ENCODE measurements around the gene SLC15A1.
A peak's percentile ranks its signal among the peaks of the same experiment; 100 is the strongest.

SLC15A1 gene

DNA sequence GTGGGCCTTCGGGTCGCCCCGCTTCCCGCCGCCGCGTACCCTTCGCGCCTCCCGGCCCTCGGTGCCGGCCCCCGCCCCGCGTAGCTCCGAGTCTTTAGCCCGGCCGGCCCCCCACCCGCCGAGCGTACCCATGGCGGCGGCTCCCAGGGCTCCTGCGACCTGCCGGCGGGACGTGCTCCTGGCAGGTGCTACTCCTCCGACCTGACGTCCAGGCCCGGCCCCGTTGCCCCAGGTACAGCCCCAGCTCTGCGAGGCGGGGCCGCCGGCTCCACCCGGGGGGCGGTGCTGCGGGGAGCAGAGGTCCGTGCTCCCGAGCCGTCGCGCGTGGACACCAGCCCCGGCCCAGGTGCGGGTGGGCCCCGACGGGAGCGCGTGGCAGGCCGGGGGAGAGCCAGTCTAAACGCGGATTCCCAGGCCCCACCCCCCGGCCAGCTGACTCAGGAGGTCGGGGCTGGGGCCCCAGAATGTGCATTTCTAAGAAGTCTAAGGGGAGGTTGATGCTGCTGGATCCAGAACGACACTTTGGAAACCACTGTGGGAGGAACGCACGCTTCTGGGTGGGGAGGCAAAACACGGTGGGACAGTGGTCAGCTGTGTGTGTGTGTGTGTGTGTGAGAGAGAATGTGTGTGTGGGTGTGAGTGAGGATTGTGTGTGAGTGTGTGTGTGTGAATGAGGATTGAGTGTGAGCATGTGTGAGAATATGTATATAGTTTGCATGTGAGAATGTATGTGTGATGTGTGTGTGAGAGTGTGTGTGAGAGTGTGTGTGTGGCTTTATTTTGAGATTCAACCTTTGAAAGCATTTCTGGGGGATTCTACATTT is at the start of gene SLC15A1:
SLC15A1 (minus strand) TSS at position 206 of the 824 bp plus-strand sequence; CDS start at position 132, 74 bp downstream.
- DNase-seq (ENCODE audit: low spot score) = no peak

- DNase-seq (ENCODE audit: low spot score) = no peak
Measured at GRCh38 chr13:98801626-98802418, 49.4 kb upstream of the SLC15A1 start.

DNA sequence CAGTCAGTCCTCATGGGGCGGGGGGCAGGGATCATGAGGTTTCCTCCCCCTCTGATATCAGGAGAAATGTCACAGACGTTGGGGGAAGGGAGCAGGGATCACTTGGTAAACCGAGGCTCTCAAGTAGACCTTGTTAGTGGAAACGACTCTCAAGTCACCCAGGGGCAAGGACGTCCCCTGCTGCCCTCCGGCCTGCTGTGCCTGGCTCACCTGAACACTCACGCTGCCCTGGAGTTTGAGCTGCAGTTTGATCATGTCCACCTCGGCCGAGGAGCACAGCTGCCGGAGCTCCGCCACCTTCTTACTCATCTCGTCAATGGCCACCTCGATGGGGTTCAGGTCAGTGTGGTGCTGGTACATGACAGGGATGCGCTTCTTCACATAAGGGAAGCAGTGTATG is 47.6 kb upstream of the SLC15A1 start:
- no peak for DNase-seq (ENCODE audit: low spot score)

DNA sequence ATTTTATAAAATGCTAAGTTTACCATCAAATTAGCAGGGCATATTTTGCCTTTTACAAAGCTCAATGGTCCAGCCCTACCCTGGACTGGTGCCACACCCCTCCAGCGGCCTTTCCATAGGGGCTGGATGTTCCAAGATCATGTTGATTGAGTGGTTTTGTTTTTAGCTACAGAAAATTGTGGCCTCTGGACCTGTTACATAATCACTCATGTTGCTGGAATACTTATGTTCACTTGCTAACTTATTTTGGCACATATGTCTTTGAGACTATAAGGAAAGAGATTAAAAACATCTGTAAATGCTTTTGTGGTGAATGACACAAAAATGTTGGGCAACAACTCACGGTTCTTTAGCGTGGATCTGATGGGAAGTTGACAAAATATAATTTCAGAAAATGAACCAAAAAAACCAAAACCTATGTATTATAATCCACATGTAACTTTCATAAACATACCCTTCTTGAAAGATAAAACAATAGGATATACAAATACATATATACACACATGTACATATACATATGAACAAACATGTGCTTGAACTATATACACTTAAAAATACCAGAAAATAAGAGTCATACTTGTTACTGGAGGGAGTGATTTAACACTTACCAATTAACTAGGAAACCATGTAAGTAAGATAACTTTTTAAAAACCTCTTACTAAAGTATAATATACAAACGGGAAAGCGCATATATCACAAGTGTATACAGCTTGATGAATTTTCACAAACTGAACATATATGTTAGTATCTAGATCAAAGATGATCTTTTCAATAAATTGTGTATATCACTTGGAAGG is 46.6 kb upstream of the SLC15A1 start:
- DNase-seq (ENCODE audit: low spot score) = peak; percentile 75

- no peak for DNase-seq (ENCODE audit: low spot score)
Measured at GRCh38 chr13:98797456-98797855, 45.0 kb upstream of the SLC15A1 start.

DNA sequence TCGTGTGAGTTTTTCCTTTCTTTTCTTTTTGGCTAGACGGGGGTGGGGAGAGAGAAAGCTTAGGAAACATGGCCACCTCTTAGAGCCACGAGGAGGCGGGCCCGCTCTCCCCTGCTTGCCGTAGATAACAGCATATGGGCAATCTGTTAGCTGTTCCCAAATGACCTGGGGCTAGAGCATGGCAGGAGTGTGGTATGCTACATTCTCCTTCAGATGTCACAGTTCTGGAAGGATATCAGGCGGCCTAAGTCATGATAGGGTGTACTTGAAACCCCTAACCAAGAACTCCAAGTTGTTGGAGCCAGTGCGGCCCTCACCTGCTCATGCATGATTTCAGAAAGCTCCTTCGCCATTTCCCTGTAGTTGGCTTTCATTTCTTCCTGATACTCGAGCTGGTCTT is 44.3 kb upstream of the SLC15A1 start:
- no peak for DNase-seq (ENCODE audit: low spot score)

- no peak for DNase-seq (ENCODE audit: low spot score)
Measured at GRCh38 chr13:98796191-98796590, 43.7 kb upstream of the SLC15A1 start.

GRCh38 chr13:98795220-98795619 is 42.7 kb upstream of the SLC15A1 start:
- no peak for DNase-seq (ENCODE audit: low spot score)

- no peak for DNase-seq (ENCODE audit: low spot score)
Measured at GRCh38 chr13:98794498-98794897, 42.0 kb upstream of the SLC15A1 start.

- no peak for DNase-seq (ENCODE audit: low spot score)
Measured at GRCh38 chr13:98792785-98793495, 40.5 kb upstream of the SLC15A1 start.

GRCh38 chr13:98792321-98792720 is 39.8 kb upstream of the SLC15A1 start:
- DNase-seq (ENCODE audit: low spot score) = no peak

DNA sequence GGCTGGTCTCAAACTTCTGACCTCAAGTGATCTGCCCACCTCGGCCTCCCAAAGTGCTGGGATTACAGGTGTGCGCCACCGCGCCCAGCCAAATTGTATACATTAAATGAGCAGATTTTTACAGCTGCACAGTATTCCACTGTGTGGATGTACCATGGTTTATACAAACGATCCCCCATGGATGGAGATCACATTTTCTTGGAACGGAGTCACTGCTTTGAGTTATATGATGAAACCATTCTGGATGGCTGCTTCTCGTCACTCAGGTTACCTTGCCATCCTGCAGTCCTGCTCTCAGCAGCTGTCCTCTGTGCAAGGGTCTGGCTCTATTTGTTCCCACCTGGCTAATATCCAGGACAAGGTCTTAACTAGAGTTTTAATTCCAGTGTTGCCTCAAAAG is 39.1 kb upstream of the SLC15A1 start:
- no peak for DNase-seq (ENCODE audit: low spot score)

DNA sequence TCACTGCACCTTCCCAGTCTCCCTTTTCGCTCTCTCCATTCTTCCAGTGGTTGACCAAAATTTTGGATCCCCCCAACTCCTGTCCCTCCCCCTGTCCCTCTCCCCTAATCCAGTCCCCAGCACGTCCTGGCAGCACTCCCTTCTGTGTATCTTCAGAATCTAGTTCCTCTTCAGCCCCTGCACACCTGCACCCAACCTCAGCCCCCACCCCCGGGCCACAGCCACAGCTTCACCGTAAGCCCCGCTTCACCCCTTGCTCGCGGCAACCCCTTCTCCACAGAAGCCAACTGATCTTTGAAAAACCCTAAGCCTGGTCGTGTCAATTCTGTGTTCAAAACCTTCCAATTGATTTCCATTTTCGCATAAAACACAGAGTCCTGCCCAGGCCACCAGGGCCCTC is 35.5 kb upstream of the SLC15A1 start:
- no peak for DNase-seq (ENCODE audit: low spot score)

DNA sequence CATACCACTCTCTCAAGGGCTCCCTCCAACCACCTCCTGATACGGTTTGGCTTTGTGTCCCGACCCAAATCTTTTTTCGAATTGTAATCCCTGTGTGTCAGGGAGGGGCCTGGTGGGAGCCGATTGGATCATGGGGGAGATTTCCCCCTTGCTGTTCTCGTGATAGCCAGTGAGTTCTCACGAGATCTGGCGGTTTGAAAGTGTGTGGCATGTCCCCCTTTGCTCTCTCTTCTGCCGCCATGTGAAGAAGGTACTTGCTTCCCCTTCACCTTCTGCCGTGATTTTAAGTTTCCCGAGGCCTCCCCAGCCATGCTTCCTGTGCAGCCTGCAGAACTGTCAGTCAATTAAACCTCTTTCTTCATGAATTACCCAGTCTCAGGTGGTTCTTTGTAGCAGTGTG is 34.7 kb upstream of the SLC15A1 start:
- no peak for DNase-seq (ENCODE audit: low spot score)

DNA sequence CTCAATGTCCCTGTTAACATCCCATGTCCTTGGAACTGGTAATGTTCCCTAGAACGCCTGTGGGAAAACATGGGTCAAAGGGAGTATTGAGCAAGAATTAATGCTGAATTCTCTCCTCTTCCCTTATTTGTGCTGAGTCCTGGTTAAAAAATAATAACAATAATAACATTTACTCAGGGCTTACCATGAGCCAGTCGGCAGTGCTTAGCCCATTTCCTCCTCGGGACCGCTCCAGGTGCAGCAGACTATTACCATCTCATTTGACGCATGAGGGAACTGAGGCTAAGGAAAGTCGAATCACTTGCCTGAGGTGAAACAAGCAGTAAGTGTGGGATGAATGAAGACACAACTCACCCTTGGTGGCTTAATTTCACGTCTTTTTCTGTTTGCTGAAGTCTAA is 33.6 kb upstream of the SLC15A1 start:
- no peak for DNase-seq (ENCODE audit: low spot score)

GRCh38 chr13:98785405-98785804 is 32.9 kb upstream of the SLC15A1 start:
- no peak for DNase-seq (ENCODE audit: low spot score)

- no peak for DNase-seq (ENCODE audit: low spot score)
Measured at GRCh38 chr13:98784666-98785065, 32.2 kb upstream of the SLC15A1 start.

GRCh38 chr13:98783856-98784478 is 31.5 kb upstream of the SLC15A1 start:
- no peak for DNase-seq (ENCODE audit: low spot score)

DNA sequence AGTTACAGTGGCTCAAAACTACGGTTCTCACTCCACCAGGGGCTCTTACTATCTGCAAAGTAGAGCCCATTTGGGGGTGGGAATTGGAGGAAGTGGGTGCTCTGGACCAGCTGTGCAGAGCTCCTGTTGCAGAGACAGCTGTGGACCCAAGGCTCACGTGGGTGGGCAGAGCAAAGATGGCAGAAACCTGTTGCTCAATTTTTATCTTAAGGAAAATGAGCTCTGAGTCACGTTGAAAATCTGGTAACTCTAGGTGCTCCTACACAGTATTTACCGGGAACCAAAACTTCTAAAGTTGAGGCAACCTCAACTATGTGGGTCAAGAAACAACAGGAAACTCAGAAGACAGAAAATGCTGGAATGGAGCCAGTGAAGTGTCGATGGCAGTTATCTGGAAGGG is 30.2 kb upstream of the SLC15A1 start:
- DNase-seq (ENCODE audit: low spot score) = no peak

DNA sequence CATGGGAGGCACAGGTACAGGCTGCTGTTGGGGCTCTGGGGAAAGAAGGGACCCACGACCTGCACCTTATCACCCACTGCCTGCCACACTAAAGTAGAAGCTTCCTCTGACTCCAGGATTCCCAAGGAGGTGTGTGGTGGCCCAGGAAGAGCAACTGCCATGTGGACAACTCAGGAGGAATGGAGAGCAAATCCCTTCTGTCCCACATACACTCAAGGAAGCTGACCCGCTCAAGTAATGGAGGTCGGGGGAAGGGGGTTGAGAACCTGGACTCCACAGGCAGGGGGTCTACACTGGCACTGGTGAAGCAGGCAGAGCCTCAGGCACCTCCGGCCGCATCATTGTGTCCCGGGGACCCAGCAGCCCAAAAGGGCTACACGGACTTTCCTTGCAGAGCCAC is 29.4 kb upstream of the SLC15A1 start:
- DNase-seq (ENCODE audit: low spot score) = no peak

DNA sequence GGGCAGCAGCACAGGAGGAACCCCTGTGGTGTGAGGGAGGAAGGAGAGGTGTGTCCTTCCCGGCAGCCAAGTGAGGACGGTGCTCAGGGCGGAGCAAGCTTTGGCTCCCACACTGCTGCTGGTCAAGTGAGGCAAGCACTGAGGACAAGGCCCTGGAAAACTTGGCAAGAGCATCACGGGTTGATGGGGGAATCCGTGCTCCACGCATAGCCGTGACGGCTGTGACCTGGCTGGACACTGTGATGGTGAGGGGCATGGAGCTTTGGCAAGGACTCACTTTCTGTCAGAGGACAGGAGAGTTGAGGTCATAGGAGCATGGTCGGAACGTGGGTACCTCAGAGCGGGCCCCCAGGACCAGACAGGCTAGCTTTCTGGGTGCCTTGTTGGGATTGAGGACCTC is 29.0 kb upstream of the SLC15A1 start:
- no peak for DNase-seq (ENCODE audit: low spot score)

Measured in GM03348 (cell line).